Retinal pigment epithelial cell (primary cell): Measurements from ENCODE around the gene PKIB.
"Not testable (repeated sequence)": the region's sequence is repeated elsewhere in the genome, so short reads cannot be mapped to it uniquely, and the experiment has no call there.

Experiments
- DNase-seq: peaks from one replicate; pipeline ENCODE4 v3.0.0-alpha.2; 2010; ENCODE audit warnings: low read depth
- H3K4me3 ChIP-seq: 2 replicates; pipeline ENCODE4 v1.5.1; 2011; ENCODE audit warnings: mild to moderate bottlenecking, low read length, control low read depth, moderate library complexity
- TF ChIP-seq, protein P1 (sequence below): conservative IDR thresholded peaks from 2 replicates; pipeline ENCODE4 v1.5.1; 2011; ENCODE audit warnings: low read depth, low read length, control low read depth, inconsistent platforms

The PKIB gene

DNA sequence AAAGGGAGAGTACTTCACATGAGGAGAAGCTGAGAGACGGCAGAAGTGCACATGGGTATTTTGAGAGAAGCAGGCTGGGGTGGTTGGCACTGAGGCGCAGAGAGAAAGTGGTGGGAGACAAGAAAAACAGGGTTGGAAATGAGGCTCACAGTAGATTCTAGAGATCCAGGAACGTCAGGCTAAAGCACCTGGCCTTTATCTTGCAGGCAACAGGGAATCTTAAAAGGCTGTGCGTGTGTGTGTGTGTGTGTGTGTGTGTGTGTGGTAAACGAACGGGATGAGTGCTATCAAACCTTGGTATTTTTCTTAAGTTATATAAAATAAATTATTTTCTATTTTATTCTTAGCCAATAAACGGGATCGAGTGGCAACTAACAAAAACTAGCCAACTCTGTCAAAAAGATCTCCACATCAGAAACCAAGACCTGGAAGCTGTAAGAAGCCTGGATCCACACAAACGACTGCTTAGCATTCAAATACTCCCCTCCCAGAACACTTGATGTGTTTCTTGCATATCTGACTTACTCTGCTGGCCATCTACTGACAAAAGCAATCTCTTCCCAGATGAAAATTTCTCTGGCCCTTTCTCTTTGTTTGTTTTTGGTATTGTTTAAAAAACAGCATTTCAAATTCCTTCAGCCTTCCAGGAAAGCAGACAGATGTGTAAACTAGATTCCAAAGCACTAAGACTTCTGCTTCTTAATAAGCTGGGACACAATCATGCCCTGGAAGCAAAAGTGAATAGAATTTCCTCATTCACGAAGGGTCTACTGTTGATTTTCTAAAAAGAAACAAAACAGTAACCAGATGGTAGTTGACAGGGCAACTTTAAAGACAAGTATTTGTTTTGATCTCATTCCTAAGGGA, 124.6 kb downstream of the PKIB start:
- TF ChIP-seq, protein P1, sequence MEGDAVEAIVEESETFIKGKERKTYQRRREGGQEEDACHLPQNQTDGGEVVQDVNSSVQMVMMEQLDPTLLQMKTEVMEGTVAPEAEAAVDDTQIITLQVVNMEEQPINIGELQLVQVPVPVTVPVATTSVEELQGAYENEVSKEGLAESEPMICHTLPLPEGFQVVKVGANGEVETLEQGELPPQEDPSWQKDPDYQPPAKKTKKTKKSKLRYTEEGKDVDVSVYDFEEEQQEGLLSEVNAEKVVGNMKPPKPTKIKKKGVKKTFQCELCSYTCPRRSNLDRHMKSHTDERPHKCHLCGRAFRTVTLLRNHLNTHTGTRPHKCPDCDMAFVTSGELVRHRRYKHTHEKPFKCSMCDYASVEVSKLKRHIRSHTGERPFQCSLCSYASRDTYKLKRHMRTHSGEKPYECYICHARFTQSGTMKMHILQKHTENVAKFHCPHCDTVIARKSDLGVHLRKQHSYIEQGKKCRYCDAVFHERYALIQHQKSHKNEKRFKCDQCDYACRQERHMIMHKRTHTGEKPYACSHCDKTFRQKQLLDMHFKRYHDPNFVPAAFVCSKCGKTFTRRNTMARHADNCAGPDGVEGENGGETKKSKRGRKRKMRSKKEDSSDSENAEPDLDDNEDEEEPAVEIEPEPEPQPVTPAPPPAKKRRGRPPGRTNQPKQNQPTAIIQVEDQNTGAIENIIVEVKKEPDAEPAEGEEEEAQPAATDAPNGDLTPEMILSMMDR, result no peak
- no peak overlapping the region for H3K4me3 ChIP-seq
- DNase-seq, result no peak

DNA sequence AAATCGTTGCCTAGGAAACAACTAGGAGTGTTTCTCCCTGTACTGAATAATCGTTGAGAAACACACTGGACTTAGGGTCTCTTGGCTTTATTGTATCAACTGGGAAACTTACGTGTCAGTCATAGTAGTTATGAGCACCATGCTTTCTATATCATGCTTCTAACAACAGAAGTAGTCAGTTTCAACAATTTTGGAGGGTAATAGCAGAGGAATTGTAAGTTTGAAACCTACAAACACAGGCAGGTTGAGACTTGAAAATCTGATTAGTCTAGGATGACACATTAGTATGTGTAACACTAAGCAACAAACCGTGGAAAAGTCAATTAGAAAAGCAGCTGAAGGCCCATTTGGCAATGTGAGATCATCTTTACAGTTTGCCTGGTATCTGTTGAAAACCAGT, 125.4 kb downstream of the PKIB start:
- TF ChIP-seq, protein P1, result no peak
- DNase-seq, result no peak
- H3K4me3 ChIP-seq, result no peak overlapping the region

DNA sequence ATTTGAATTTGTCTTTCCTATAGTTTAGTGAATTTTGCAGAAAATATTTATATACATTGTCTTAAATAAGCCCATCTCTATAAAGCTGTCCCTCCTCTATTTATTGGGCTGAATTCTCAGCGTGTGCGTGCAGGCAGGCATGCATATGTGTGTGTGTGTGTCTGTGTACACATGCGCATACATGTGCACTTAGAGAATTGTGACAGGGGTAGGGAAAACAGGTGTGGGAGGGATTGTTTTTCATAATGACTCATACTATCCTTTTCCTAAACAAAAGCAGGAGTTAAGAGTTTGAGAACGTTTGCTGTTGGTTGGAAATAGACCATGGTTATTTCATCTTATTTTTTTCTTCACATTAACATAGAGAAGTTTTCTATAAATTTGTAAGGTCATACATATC, 126.0 kb downstream of the PKIB start:
- TF ChIP-seq, protein P1, result no peak
- no peak for DNase-seq
- H3K4me3 ChIP-seq, result no peak overlapping the region

DNA sequence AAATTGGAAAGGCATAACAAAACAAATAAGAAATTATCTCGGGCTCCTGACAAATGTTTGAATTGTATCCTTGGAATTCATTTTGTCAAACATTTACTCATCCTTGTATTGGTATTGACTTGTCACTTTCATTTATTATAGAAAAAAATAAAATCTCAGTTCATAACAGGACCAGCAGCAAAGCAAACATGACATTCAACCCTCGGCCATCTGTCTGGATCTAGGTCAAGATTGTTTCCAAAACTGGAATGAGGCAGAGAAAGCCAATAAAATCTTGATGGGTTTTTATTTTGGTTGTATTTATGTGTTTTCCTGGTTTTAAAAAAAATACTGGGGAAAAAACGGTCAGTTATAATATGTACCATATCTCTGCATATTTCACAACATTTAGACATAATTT, 126.4 kb downstream of the PKIB start:
- no peak overlapping the region for H3K4me3 ChIP-seq
- TF ChIP-seq, protein P1, result no peak
- DNase-seq, result no peak

DNA sequence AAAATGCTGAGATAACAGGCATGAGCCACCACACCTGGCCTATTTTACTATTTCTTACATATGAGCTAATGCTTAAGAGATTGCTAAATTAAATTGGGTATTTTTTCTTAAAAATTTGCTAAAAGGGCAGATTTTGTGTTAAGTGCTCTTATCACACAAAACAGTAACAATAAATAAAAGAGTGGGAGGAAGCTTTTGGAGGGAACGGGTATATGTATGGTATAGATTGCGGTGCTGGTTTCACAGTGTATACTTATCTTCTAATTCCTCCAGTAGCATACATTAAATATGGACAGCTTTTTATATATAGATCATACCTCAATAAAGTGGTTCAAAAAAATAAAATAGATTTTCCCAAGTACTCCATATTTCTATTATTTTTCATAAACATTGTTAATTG, 129.9 kb downstream of the PKIB start:
- TF ChIP-seq, protein P1, result no peak
- no peak overlapping the region for H3K4me3 ChIP-seq

DNA sequence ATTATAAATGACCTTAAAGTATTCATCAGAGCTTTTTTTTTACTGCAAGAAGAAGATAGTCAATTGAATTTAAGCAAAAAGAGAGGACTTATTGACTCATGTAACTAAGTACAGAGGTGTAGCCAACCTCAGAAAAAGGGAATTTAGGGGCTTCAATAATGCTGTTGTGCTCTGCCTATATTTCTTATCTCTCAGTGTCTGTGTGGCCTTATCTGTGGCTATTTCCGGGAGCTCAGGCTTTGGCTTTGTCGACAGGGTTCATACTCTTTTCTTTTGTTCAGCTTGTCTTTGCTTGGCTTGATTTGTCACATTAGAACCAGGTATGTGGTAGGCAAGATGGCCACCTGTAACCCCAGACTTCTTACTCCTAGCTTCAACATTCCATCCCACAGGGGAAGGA, 130.7 kb downstream of the PKIB start:
- H3K4me3 ChIP-seq, result no peak overlapping the region
- TF ChIP-seq, protein P1, result no peak
- no peak for DNase-seq

More for the DNA sequence above, 129.9 kb downstream of the PKIB start:
- DNase-seq, result no peak

DNA sequence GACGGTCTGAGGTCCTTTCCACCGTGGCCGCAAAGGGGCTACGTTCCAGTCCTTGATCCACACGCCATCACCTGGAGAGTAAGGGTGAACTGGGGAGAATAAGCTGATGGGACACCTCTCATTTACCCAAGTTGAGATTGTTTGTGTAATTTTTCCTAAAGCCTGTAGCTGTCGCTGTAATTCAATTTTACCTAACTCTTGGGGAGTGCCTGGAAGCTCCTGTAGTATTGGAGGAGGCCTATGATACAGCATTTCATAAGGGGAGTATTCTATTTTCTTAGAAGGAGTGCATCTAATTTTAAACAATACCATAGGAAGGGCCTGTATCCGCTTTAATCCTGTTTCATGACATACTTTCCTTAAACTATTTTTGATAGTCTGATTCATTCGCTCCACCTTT, 134.0 kb downstream of the PKIB start:
- not testable (repeated sequence) for DNase-seq, H3K4me3 ChIP-seq
- TF ChIP-seq, protein P1, result peak; percentile 43

DNA sequence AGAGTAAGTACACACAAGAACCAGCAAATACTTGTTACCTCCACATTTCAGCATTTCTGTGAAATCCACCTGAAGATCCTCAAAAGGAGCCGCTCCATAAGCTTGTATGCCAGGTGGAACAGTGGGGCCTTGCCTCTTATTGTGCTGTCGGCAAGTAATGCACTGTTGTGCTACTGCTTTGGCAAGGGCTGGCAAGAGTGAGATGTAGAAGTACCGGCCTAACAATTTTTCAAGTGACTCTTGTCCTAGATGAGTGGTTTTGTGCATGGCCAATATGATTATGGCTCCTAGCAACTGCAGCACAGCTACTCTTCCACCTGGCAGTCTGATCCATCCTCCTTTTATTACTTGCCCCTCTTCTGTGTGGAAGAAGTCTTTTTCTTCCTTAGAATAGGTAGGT, 134.7 kb downstream of the PKIB start:
- not testable (repeated sequence) for DNase-seq, H3K4me3 ChIP-seq
